ENCODE data around the gene TNFRSF13B. TPM values are rescaled to one million over a fixed set of nuclear protein-coding genes. Genes with fewer than 3 reads are reported as not detected.

TNFRSF13B gene
- total RNA-seq, 4 donors from 2014 or later = 0.66 TPM; not detected in 3

DNA sequence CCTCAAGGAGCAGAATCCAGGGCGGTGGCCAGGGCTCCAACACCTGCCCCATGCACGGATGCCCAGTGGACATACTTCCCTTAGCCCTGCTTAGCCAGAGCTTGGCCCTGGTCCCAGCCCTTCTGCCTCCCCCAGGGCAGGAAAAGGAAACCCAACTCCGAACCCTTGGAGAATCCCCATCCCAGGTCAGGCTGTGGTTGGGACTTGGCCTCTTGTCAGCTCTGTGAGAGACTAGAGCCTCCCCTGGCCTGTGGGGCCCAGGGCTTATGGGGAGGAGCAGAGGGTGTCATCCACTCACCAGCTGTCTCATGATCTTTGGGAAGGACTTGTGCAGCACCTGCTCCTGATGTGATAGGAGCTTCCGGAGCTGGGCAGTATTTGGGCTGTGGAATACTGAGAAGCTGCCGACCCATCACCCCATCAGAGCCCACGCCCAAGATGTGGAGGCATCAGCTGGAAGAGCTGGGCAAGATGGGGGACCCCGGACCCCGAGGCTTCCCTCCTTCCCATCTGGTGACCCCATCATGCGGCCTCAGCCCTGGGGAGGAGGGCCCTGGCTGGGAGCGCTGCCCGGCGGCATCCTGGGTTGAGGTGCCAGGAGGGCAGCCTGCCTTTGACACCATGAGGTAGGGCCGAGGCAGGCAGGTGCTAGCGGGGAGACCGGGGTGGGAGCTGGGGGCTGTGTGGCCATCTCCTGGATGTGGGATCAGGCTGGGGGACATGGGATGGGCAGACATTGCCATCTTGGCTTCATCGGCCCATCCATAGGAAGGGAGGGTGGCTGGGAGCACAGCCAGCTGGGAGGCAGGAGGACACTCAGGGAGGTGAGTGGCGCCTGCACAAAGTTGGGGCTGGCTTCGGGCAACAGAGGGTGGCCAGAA lies 45.1 kb downstream of the TNFRSF13B start:
- H3K4me1 ChIP-seq = no peaks in the 10 kb centered on the region
- WGBS = 83% methylated on average over 9 of the region's 18 CpGs
- intact Hi-C loops (cut with DNase I) = no loop called here
- no peak for TF ChIP-seq POLR2AphosphoS5 (IDR thresholded peaks at IDR 0.05)
- TF ChIP-seq EP300 (IDR thresholded peaks at IDR 0.05) = no peak
- TF ChIP-seq, protein P1, sequence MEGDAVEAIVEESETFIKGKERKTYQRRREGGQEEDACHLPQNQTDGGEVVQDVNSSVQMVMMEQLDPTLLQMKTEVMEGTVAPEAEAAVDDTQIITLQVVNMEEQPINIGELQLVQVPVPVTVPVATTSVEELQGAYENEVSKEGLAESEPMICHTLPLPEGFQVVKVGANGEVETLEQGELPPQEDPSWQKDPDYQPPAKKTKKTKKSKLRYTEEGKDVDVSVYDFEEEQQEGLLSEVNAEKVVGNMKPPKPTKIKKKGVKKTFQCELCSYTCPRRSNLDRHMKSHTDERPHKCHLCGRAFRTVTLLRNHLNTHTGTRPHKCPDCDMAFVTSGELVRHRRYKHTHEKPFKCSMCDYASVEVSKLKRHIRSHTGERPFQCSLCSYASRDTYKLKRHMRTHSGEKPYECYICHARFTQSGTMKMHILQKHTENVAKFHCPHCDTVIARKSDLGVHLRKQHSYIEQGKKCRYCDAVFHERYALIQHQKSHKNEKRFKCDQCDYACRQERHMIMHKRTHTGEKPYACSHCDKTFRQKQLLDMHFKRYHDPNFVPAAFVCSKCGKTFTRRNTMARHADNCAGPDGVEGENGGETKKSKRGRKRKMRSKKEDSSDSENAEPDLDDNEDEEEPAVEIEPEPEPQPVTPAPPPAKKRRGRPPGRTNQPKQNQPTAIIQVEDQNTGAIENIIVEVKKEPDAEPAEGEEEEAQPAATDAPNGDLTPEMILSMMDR (IDR thresholded peaks at IDR 0.05) = no peak
- TF ChIP-seq POLR2A (IDR thresholded peaks at IDR 0.05; ENCODE audit: low read depth) = no peak
- no peaks in the 10 kb centered on the region for H3K36me3 ChIP-seq
- DNase-seq (ENCODE audit: extremely low spot score) = no peak
- H3K4me3 ChIP-seq = no peak overlapping the region
- no peak overlapping the region for H3K27ac ChIP-seq (replicated peaks in 1 of 4)
- no peaks in the 10 kb centered on the region for H3K27me3 ChIP-seq
- no peaks in the 10 kb centered on the region for H3K9me3 ChIP-seq

DNA sequence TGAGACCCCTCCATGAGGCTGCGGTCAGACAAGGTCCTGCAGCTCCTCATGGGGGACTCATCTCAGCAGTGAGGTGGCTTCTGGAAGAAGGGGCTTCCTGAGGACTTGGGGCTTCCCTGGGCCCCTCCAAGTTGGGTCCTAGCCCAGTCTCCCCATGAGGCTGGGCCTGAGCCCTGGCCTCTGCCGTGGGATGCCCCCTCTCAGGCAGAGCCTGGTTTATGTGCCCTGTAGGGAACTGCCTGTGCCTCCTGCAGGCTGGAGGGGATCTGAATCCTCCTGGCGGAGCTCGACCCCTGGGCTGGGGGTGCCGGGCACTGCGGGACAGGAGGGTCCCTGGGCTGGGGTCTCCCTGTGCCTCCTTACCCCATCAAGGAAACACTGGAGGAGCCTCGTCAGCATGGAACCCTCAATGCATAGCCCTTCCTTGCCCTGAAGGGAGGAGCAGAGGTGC lies 45.8 kb downstream of the TNFRSF13B start:
- no peak for DNase-seq (ENCODE audit: extremely low spot score)

DNA sequence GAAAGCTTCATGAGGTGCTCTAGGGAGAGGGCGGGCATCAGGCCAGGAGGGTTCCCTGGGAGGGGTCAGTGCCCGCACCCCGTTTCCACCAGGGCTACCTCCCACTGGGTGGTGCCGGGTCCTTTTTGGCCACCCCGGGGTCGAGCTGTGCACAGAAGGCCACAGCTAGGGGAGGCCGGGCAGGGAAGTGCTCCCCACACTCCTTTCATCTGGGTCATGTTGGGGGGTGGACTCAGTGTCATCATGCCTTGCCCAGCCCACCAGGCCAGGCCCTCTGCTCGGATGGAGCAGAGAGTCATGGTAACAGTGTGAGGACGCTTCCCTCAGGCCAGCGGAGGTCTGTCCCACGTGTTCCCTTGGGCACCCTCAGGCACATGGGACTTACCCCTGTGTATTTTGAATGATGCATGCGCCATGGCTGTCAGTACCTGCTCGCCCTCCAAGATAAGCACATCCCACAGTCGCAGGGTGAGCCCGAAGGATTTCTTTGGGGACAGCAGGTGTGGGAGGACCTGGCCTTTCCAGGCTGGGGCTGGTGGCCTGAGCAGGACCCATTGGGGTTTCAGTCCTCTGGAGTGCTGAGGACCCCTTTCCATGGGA lies 46.4 kb downstream of the TNFRSF13B start:
- intact Hi-C loops (cut with DNase I) = no loop called here
- H3K27me3 ChIP-seq = no peaks in the 10 kb centered on the region
- no peaks in the 10 kb centered on the region for H3K36me3 ChIP-seq
- DNase-seq (ENCODE audit: extremely low spot score) = no peak
- H3K4me3 ChIP-seq = no peak overlapping the region
- H3K27ac ChIP-seq (replicated peaks in 1 of 4) = no peak overlapping the region
- WGBS = 92% methylated on average over 6 of the region's 15 CpGs
- TF ChIP-seq POLR2A (IDR thresholded peaks at IDR 0.05; ENCODE audit: low read depth) = no peak
- no peak for TF ChIP-seq POLR2AphosphoS5 (IDR thresholded peaks at IDR 0.05)
- no peak for TF ChIP-seq EP300 (IDR thresholded peaks at IDR 0.05)
- TF ChIP-seq, protein P1 (IDR thresholded peaks at IDR 0.05) = no peak
- no peaks in the 10 kb centered on the region for H3K4me1 ChIP-seq
- no peaks in the 10 kb centered on the region for H3K9me3 ChIP-seq

More for the DNA sequence above, 45.8 kb downstream of the TNFRSF13B start:
- Histone ChIP-seq H3K4me1 (no peaks in the 10 kb centered on the region), H3K27ac (replicated peaks in 1 of 4) (no peak overlapping the region), H3K4me3 (no peak overlapping the region), H3K9me3 (no peaks in the 10 kb centered on the region), H3K36me3 (no peaks in the 10 kb centered on the region), H3K27me3 (no peaks in the 10 kb centered on the region)
- WGBS = 95% methylated on average over 6 of the region's 7 CpGs
- intact Hi-C loops (cut with DNase I) = no loop called here
- TF ChIP-seq POLR2AphosphoS5 (IDR thresholded peaks at IDR 0.05) (no peak), POLR2A (IDR thresholded peaks at IDR 0.05; ENCODE audit: low read depth) (no peak), EP300 (IDR thresholded peaks at IDR 0.05) (no peak)
- TF ChIP-seq, protein P1 (IDR thresholded peaks at IDR 0.05) = no peak

DNA sequence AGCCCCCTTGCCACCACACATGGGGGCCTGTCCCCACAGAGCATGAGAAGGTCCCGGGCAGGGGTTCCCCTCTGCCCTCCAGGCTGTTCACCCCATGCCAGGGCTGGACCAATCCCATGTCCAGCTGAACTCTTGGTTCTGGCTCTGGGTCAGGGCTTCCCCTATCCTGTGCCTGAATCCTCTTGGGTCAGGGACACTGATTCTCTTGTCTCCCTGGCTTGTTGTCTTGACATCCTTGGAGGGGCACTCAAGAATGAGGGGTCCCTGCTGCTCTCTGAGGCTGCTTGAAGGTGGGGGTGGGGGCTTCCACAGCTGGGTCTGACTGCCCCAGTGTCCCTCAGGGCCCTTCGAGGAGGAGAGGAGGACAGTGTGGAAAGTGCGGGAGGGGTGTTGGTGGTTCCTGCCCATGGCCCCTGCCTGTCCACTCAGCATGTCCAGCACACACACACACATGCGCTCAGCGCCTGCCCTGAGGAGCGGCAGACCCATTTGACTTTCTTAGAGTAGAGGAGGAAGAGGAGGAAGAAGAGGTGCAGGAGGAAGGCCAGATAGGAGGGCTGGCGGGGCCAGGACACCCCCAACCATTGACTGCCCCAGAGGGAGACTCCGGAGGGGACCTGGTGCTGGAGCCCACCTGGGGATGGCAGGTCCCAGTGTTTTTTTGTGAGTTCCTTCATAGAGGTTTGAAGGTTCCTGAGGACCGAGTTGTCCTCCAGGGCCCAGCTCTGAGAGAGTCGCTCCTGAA lies 47.0 kb downstream of the TNFRSF13B start:
- no peak for TF ChIP-seq POLR2AphosphoS5 (IDR thresholded peaks at IDR 0.05)
- TF ChIP-seq EP300 (IDR thresholded peaks at IDR 0.05) = no peak
- TF ChIP-seq, protein P1 (IDR thresholded peaks at IDR 0.05) = no peak
- no peak for TF ChIP-seq POLR2A (IDR thresholded peaks at IDR 0.05; ENCODE audit: low read depth)
- H3K4me1 ChIP-seq = no peaks in the 10 kb centered on the region
- H3K27me3 ChIP-seq = no peaks in the 10 kb centered on the region
- no peak overlapping the region for H3K27ac ChIP-seq (replicated peaks in 1 of 4)
- intact Hi-C loops (cut with DNase I) = no loop called here
- no peak overlapping the region for H3K4me3 ChIP-seq
- H3K9me3 ChIP-seq = no peaks in the 10 kb centered on the region
- DNase-seq (ENCODE audit: extremely low spot score) = no peak
- 92% methylated on average over 9 of the region's 10 CpGs for WGBS
- no peaks in the 10 kb centered on the region for H3K36me3 ChIP-seq

Data from esophagus muscularis mucosa (tissue), 4 donors.